Measurements from ENCODE around the gene SCRG1. TPM values are rescaled to one million over a fixed set of nuclear protein-coding genes. Genes with fewer than 3 reads are reported as not detected.

The SCRG1 gene
- total RNA-seq, 2 experiments from 2014 or later, result not detected

- intact Hi-C loops (cut with micrococcal nuclease), result loop anchor here (1.0 to 5.0 kb wide), 3 partner anchors 45 to 136 kb away; no protein-coding TSS in a partner anchor
- Mint-ChIP-seq H3K4me1 (ENCODE audit: low read depth) (peaks cover 16% of the 10 kb centered on the region), H3K36me3 (ENCODE audit: low read depth) (peaks cover 5% of the 10 kb centered on the region), H3K27ac (no peak overlapping the region), H3K9me3 (no peaks in the 10 kb centered on the region), H3K27me3 (ENCODE audit: low read depth) (peaks cover 20% of the 10 kb centered on the region), H3K4me3 (peak overlapping the region; percentile 99)
- CTCF ChIA-PET, result interaction anchor here (0.5 to 4.2 kb wide), 6 partner anchors 31 to 52 kb away, joined by 3 to 22 read pairs (median 4); partner anchors contain the start of gene HMGB2
- DNase-seq, result peak; percentile 37
These were observed 27.4 kb downstream of the SCRG1 start for GRCh38 chr4:173371292-173372192.

GRCh38 chr4:173370477-173371291 lies 28.2 kb downstream of the SCRG1 start, which contains the start of gene SAP30:
SAP30 (plus strand) TSS chr4:173370954; CDS start chr4:173371183, 229 bp downstream.
- peaks cover 20% of the 10 kb centered on the region for H3K27me3 Mint-ChIP-seq (ENCODE audit: low read depth)
- peaks cover 18% of the 10 kb centered on the region for H3K4me1 Mint-ChIP-seq (ENCODE audit: low read depth)
- DNase-seq, result peak; percentile 98
- no peaks in the 10 kb centered on the region for H3K9me3 Mint-ChIP-seq
- peak within 1 kb of the TSS; percentile 99 for H3K4me3 Mint-ChIP-seq
- CTCF ChIA-PET, result interaction anchor here (2.3 to 4.2 kb wide), 2 partner anchors 37 to 50 kb away, joined by 8 to 22 read pairs; partner anchors contain the start of gene HMGB2
- peaks cover 5% of the 10 kb centered on the region for H3K36me3 Mint-ChIP-seq (ENCODE audit: low read depth)
- H3K27ac Mint-ChIP-seq, result peak within 1 kb of the TSS; percentile 99
- intact Hi-C loops (cut with micrococcal nuclease), result loop anchor here (1.0 to 5.0 kb wide), 7 partner anchors 36 to 201 kb away; partner anchors contain the start of gene HMGB2

GRCh38 chr4:173370130-173370476 lies 28.8 kb downstream of the SCRG1 start:
- intact Hi-C loops (cut with micrococcal nuclease), result loop anchor here (1.0 to 5.0 kb wide), 6 partner anchors 36 to 201 kb away; partner anchors contain the start of gene HMGB2
- H3K9me3 Mint-ChIP-seq, result no peaks in the 10 kb centered on the region
- peak; percentile 63 for DNase-seq
- peak overlapping the region; percentile 99 for H3K4me3 Mint-ChIP-seq
- CTCF ChIA-PET, result interaction anchor here (1.1 to 4.2 kb wide), 2 partner anchors 36 to 68 kb away, joined by 3 to 22 read pairs; partner anchors contain the start of gene HMGB2
- H3K36me3 Mint-ChIP-seq (ENCODE audit: low read depth), result peaks cover 5% of the 10 kb centered on the region
- peaks cover 20% of the 10 kb centered on the region for H3K27me3 Mint-ChIP-seq (ENCODE audit: low read depth)
- H3K4me1 Mint-ChIP-seq (ENCODE audit: low read depth), result peaks cover 22% of the 10 kb centered on the region
- H3K27ac Mint-ChIP-seq, result peak overlapping the region; percentile 99

GRCh38 chr4:173367946-173368345 lies 31.0 kb downstream of the SCRG1 start:
- intact Hi-C loops (cut with micrococcal nuclease), result no loop called here
- Mint-ChIP-seq H3K27me3 (ENCODE audit: low read depth) (peaks cover 14% of the 10 kb centered on the region), H3K4me1 (ENCODE audit: low read depth) (peaks cover 19% of the 10 kb centered on the region), H3K9me3 (no peaks in the 10 kb centered on the region), H3K27ac (no peak overlapping the region), H3K4me3 (no peak overlapping the region), H3K36me3 (ENCODE audit: low read depth) (no peaks in the 10 kb centered on the region)
- DNase-seq, result no peak
- CTCF ChIA-PET, result interaction anchor here (0.9 to 1.2 kb wide), 3 partner anchors 22 to 67 kb away, joined by 3 to 6 read pairs (median 4); no protein-coding TSS in a partner anchor

GRCh38 chr4:173367285-173367684 lies 31.6 kb downstream of the SCRG1 start:
- peaks cover 9% of the 10 kb centered on the region for H3K27me3 Mint-ChIP-seq (ENCODE audit: low read depth)
- H3K27ac Mint-ChIP-seq, result no peak overlapping the region
- no peak overlapping the region for H3K4me3 Mint-ChIP-seq

GRCh38 chr4:173365359-173365996 lies 33.4 kb downstream of the SCRG1 start:
- peaks cover 2% of the 10 kb centered on the region for H3K27me3 Mint-ChIP-seq (ENCODE audit: low read depth)
- no peaks in the 10 kb centered on the region for H3K9me3 Mint-ChIP-seq
- intact Hi-C loops (cut with micrococcal nuclease), result no loop called here
- H3K36me3 Mint-ChIP-seq (ENCODE audit: low read depth), result no peaks in the 10 kb centered on the region
- no peak overlapping the region for H3K4me3 Mint-ChIP-seq
- no peak overlapping the region for H3K27ac Mint-ChIP-seq
- CTCF ChIA-PET, result interaction anchor here (0.7 to 1.7 kb wide), 2 partner anchors 35 to 46 kb away, joined by 3 to 5 read pairs; no protein-coding TSS in a partner anchor
- no peak for DNase-seq
- peaks cover 18% of the 10 kb centered on the region for H3K4me1 Mint-ChIP-seq (ENCODE audit: low read depth)

More at GRCh38 chr4:173367285-173367684, 31.6 kb downstream of the SCRG1 start:
- Mint-ChIP-seq H3K4me1 (ENCODE audit: low read depth) (peaks cover 18% of the 10 kb centered on the region), H3K9me3 (no peaks in the 10 kb centered on the region), H3K36me3 (ENCODE audit: low read depth) (no peaks in the 10 kb centered on the region)
- CTCF ChIA-PET, result interaction anchor here (0.8 to 1.2 kb wide), 4 partner anchors 30 to 103 kb away, joined by 3 to 6 read pairs (median 3); no protein-coding TSS in a partner anchor
- intact Hi-C loops (cut with micrococcal nuclease), result no loop called here
- no peak for DNase-seq

- CTCF ChIA-PET, result no interaction called here
- Mint-ChIP-seq H3K4me3 (no peak overlapping the region), H3K9me3 (no peaks in the 10 kb centered on the region), H3K27me3 (ENCODE audit: low read depth) (peaks cover 8% of the 10 kb centered on the region), H3K27ac (no peak overlapping the region), H3K36me3 (ENCODE audit: low read depth) (no peaks in the 10 kb centered on the region), H3K4me1 (ENCODE audit: low read depth) (peaks cover 12% of the 10 kb centered on the region)
- no peak for DNase-seq
- intact Hi-C loops (cut with micrococcal nuclease), result no loop called here
These were observed 36.2 kb downstream of the SCRG1 start for GRCh38 chr4:173362666-173363065.

- Mint-ChIP-seq H3K27ac (no peak overlapping the region), H3K9me3 (no peaks in the 10 kb centered on the region), H3K27me3 (ENCODE audit: low read depth) (peaks cover 8% of the 10 kb centered on the region), H3K4me1 (ENCODE audit: low read depth) (peaks cover 5% of the 10 kb centered on the region), H3K36me3 (ENCODE audit: low read depth) (no peaks in the 10 kb centered on the region), H3K4me3 (no peak overlapping the region)
- CTCF ChIA-PET, result interaction anchor here (0.6 to 1.1 kb wide), 4 partner anchors 17 to 27 kb away, joined by 3 read pairs; partner anchors contain the start of gene HMGB2
- DNase-seq, result no peak
- intact Hi-C loops (cut with micrococcal nuclease), result loop anchor here (1.0 kb wide), 1 partner anchor 72 kb away; no protein-coding TSS in a partner anchor
These were observed 38.2 kb downstream of the SCRG1 start for GRCh38 chr4:173360587-173361221.

- H3K4me1 Mint-ChIP-seq (ENCODE audit: low read depth), result no peaks in the 10 kb centered on the region
- CTCF ChIA-PET, result no interaction called here
- H3K36me3 Mint-ChIP-seq (ENCODE audit: low read depth), result no peaks in the 10 kb centered on the region
- no peaks in the 10 kb centered on the region for H3K9me3 Mint-ChIP-seq
- no peak overlapping the region for H3K27ac Mint-ChIP-seq
- no peak for DNase-seq
- H3K4me3 Mint-ChIP-seq, result no peak overlapping the region
- intact Hi-C loops (cut with micrococcal nuclease), result no loop called here
- peaks cover 8% of the 10 kb centered on the region for H3K27me3 Mint-ChIP-seq (ENCODE audit: low read depth)
These were observed 41.0 kb downstream of the SCRG1 start for GRCh38 chr4:173357939-173358338.

- H3K9me3 Mint-ChIP-seq, result no peaks in the 10 kb centered on the region
- H3K4me1 Mint-ChIP-seq (ENCODE audit: low read depth), result no peaks in the 10 kb centered on the region
- H3K27me3 Mint-ChIP-seq (ENCODE audit: low read depth), result peaks cover 8% of the 10 kb centered on the region
- intact Hi-C loops (cut with micrococcal nuclease), result no loop called here
- DNase-seq, result no peak
- no peak overlapping the region for H3K27ac Mint-ChIP-seq
- CTCF ChIA-PET, result interaction anchor here (0.9 kb wide), 1 partner anchor 46 kb away, joined by 4 read pairs; no protein-coding TSS in a partner anchor
- no peak overlapping the region for H3K4me3 Mint-ChIP-seq
- no peaks in the 10 kb centered on the region for H3K36me3 Mint-ChIP-seq (ENCODE audit: low read depth)
These were observed 51.4 kb downstream of the SCRG1 start for GRCh38 chr4:173347467-173347866.

- intact Hi-C loops (cut with micrococcal nuclease), result no loop called here
- no peak overlapping the region for H3K4me3 Mint-ChIP-seq
- H3K4me1 Mint-ChIP-seq (ENCODE audit: low read depth), result no peaks in the 10 kb centered on the region
- no peaks in the 10 kb centered on the region for H3K9me3 Mint-ChIP-seq
- H3K27ac Mint-ChIP-seq, result no peak overlapping the region
- peaks cover 13% of the 10 kb centered on the region for H3K27me3 Mint-ChIP-seq (ENCODE audit: low read depth)
- no peak for DNase-seq
- H3K36me3 Mint-ChIP-seq (ENCODE audit: low read depth), result no peaks in the 10 kb centered on the region
- CTCF ChIA-PET, result interaction anchor here (1.3 kb wide), 1 partner anchor 22 kb away, joined by 4 read pairs; no protein-coding TSS in a partner anchor
These were observed 52.8 kb downstream of the SCRG1 start for GRCh38 chr4:173346074-173346473.
